ENCODE results near the gene STK35. TPM values are rescaled to one million over a fixed set of nuclear protein-coding genes. Genes with fewer than 3 reads are reported as not detected.
A peak's percentile ranks its signal among the peaks of the same experiment; 100 is the strongest.
"Not testable (repeated sequence)": the region's sequence is repeated elsewhere in the genome, so short reads cannot be mapped to it uniquely, and the experiment has no call there.

The STK35 gene
- total and polyA plus RNA-seq, 9 of the 15 experiments (the other 6 are each of a cell fraction or from before 2014, with no cell fraction given), result 1.0 to 11.0 (median 6.3) TPM

- TF ChIP-seq, protein P1, sequence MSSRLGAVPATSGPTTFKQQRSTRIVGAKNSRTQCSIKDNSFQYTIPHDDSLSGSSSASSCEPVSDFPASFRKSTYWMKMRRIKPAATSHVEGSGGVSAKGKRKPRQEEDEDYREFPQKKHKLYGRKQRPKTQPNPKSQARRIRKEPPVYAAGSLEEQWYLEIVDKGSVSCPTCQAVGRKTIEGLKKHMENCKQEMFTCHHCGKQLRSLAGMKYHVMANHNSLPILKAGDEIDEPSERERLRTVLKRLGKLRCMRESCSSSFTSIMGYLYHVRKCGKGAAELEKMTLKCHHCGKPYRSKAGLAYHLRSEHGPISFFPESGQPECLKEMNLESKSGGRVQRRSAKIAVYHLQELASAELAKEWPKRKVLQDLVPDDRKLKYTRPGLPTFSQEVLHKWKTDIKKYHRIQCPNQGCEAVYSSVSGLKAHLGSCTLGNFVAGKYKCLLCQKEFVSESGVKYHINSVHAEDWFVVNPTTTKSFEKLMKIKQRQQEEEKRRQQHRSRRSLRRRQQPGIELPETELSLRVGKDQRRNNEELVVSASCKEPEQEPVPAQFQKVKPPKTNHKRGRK (tag; IDR thresholded peaks at IDR 0.05), result peak; percentile 82
- H3K27me3 ChIP-seq (ENCODE audit: control insufficient read depth in 2 of 2, insufficient read depth in 2 of 2, low read length in 2 of 2), result peaks cover 0 to 12% of the 10 kb centered on the region in 2 experiments; a peak in 3 of 5 replicates
- H3K9ac ChIP-seq (ENCODE audit: insufficient read depth in 1 of 2, low read depth in 2 of 2, low read length in 2 of 2); H3K4me3 ChIP-seq; DNase-seq (ENCODE audit: extremely low read depth in 1 of 4, low spot score in 3 of 4); ATAC-seq; H2AFZ ChIP-seq (ENCODE audit: low read depth, low read length); H3K36me3 ChIP-seq (ENCODE audit: control insufficient read depth, insufficient read depth, low read length); H3K9me1 ChIP-seq (ENCODE audit: control insufficient read depth, insufficient read depth, low read length); H3K4me2 ChIP-seq (ENCODE audit: insufficient read depth, low read length); H3K4me1 ChIP-seq (replicated peaks in 1 of 2; ENCODE audit: control insufficient read depth in 2 of 2, insufficient read depth in 2 of 2, low read length in 2 of 2); H3K9me3 ChIP-seq (replicated peaks; ENCODE audit: control insufficient read depth, insufficient read depth, low read depth, low read length); H4K20me1 ChIP-seq (replicated peaks; ENCODE audit: control insufficient read depth, insufficient read depth, low read length); H3K27ac ChIP-seq (ENCODE audit: extremely low read depth, low read depth, low read length); BruUV-seq (replicated peaks); FAIRE-seq; H3K79me2 ChIP-seq (ENCODE audit: control insufficient read depth, insufficient read depth, low read length): not testable (repeated sequence)
- ChIA-PET POLR2A (interaction anchor here (1.2 kb wide), 1 partner anchor 36 kb away, joined by 3 read pairs; no protein-coding TSS in a partner anchor), CTCF (ENCODE audit: low intra/inter-chr PET ratio) (interaction anchor here (1.2 to 2.0 kb wide), 2 partner anchors 165 to 209 kb away, joined by 4 to 14 read pairs; no protein-coding TSS in a partner anchor)
- WGBS (ENCODE audit: insufficient coverage, low coverage, missing lambda C conversion rate), result 0% methylated on average over 3 of the region's 6 CpGs
- intact Hi-C loops (cut with micrococcal nuclease), result loop anchor here (1.0 kb wide), 2 partner anchors 166 to 207 kb away; no protein-coding TSS in a partner anchor
- in situ Hi-C loops (cut with MboI), result loop anchor here (5.0 kb wide), 1 partner anchor 205 kb away; no protein-coding TSS in a partner anchor
These were observed 70.2 kb downstream of the STK35 start for GRCh38 chr20:2171840-2172239.
